ENCODE data around the gene TLR1.

Gene TLR1

DNA sequence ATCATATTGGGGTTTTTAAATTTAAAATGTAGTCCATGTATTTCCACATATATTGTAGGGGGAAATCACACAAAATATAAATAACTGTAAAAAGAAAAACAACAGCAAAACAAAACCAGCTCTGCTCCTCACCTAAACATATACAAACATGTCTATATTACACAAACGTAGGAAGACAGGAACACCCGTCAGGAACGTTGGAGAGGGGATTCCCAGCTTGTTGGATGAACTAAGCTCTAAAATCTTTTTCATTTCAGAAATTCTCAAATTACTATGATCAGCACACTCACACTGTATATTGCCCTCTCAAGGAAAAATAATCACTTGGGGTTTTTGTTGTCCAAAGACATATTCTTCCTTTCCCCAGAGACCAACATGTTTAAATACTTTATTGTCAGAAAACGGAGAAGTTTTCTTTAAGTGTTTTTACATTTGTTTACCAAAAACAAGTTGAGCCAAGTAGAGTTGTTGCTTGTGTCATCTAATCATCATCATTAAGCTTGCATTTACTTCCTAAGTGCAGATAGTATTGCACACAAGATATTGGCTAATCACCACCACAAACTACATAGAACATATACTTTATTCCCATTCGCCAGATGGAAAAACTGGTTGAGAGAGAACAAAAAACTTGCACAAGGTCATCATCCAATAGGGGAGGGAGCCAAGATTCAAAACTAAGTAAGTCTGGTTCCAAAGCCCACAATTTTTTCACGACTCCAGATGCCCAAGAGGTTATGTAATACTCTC, 19.4 kb downstream of the TLR1 start:
- no peak for DNase-seq (ENCODE audit: low read depth, low spot score)
- in situ Hi-C loops (cut with HindIII; ENCODE audit: low sequenced_read_pairs), result no loop called here
- H3K4me3 ChIP-seq (ENCODE audit: low read depth, low read length), result no peak overlapping the region
- TF ChIP-seq, protein P1, sequence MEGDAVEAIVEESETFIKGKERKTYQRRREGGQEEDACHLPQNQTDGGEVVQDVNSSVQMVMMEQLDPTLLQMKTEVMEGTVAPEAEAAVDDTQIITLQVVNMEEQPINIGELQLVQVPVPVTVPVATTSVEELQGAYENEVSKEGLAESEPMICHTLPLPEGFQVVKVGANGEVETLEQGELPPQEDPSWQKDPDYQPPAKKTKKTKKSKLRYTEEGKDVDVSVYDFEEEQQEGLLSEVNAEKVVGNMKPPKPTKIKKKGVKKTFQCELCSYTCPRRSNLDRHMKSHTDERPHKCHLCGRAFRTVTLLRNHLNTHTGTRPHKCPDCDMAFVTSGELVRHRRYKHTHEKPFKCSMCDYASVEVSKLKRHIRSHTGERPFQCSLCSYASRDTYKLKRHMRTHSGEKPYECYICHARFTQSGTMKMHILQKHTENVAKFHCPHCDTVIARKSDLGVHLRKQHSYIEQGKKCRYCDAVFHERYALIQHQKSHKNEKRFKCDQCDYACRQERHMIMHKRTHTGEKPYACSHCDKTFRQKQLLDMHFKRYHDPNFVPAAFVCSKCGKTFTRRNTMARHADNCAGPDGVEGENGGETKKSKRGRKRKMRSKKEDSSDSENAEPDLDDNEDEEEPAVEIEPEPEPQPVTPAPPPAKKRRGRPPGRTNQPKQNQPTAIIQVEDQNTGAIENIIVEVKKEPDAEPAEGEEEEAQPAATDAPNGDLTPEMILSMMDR (IDR thresholded peaks at IDR 0.05; ENCODE audit: low read depth, low read length), result no peak

GRCh38 chr4:38784141-38784540, 20.4 kb downstream of the TLR1 start:
- in situ Hi-C loops (cut with HindIII; ENCODE audit: low sequenced_read_pairs), result no loop called here
- H3K4me3 ChIP-seq (ENCODE audit: low read depth, low read length), result no peak overlapping the region
- no peak for DNase-seq (ENCODE audit: low read depth, low spot score)
- TF ChIP-seq, protein P1 (IDR thresholded peaks at IDR 0.05; ENCODE audit: low read depth, low read length), result no peak

GRCh38 chr4:38783109-38783460, 21.5 kb downstream of the TLR1 start:
- in situ Hi-C loops (cut with HindIII; ENCODE audit: low sequenced_read_pairs), result no loop called here
- no peak overlapping the region for H3K4me3 ChIP-seq (ENCODE audit: low read depth, low read length)
- TF ChIP-seq, protein P1 (IDR thresholded peaks at IDR 0.05; ENCODE audit: low read depth, low read length), result no peak
- DNase-seq (ENCODE audit: low read depth, low spot score), result no peak

DNA sequence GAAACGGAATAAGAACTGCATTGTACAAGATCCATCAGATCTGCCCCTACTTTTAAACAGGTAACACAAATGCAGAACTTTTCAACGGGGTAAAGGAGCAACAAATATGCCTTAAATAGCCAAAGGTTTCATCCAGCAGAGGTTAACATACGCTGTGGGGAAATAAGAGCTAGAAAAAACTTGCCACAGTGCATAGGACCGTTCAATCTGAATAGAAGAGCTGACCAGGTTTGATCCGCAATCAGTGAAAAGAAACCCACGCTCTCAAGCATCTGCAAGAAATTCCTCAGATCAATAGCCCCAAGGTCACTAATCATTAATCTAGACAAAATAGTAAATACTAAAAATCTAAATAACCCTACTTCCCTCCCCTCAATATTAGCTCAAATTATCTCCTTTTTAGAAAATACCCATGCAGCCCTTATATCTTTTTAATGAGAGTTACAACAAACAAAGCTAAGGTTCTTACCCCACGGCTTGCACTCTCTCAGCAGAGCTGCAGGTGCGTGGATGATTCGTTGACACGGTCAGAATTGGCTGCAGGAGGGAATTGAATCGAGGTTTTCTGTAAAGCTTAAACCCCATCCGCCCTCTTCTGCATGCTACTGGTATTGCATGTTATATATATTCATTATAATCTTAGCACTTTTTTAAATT, 22.0 kb downstream of the TLR1 start, which contains the start of gene TLR10:
Gene TLR10, minus strand, starts transcription at position 539 of the 657 bp plus-strand sequence. CDS start 7,400 bp downstream, outside the sequence.
- in situ Hi-C loops (cut with HindIII; ENCODE audit: low sequenced_read_pairs), result no loop called here
- TF ChIP-seq, protein P1 (IDR thresholded peaks at IDR 0.05; ENCODE audit: low read depth, low read length), result peak; percentile 62
- no peak within 1 kb of the TSS for H3K4me3 ChIP-seq (ENCODE audit: low read depth, low read length)
- peak; percentile 48 for DNase-seq (ENCODE audit: low read depth, low spot score)

DNA sequence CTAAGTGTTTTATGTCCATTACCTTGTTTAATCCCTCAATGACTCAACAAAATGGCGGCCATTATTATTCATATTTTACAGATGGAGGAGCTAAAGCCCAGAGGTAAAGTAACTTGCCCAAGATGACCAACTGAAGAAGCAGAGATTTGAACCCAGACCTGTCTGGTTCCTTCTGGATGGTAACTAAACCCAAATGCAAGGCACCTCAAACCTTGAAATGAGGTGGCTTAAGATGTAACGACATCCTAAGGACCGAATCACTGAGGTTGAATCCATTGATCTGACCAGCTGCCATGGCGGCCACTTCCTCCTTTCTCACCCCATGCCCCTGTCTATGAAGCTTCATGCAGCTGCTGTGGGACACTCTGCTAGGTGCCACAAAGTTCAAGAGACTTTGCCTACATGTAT, 22.7 kb downstream of the TLR1 start:
- no peak overlapping the region for H3K4me3 ChIP-seq (ENCODE audit: low read depth, low read length)
- TF ChIP-seq, protein P1 (IDR thresholded peaks at IDR 0.05; ENCODE audit: low read depth, low read length), result no peak
- no peak for DNase-seq (ENCODE audit: low read depth, low spot score)
- in situ Hi-C loops (cut with HindIII; ENCODE audit: low sequenced_read_pairs), result no loop called here

- in situ Hi-C loops (cut with HindIII; ENCODE audit: low sequenced_read_pairs), result no loop called here
- no peak for DNase-seq (ENCODE audit: low read depth, low spot score)
- no peak overlapping the region for H3K4me3 ChIP-seq (ENCODE audit: low read depth, low read length)
- TF ChIP-seq, protein P1 (IDR thresholded peaks at IDR 0.05; ENCODE audit: low read depth, low read length), result no peak
These were observed 23.6 kb downstream of the TLR1 start for GRCh38 chr4:38780833-38781484.

Measured in astrocyte of the spinal cord (primary cell).